HepG2 (cell line): ENCODE measurements around the gene METTL1. TPM values are rescaled to one million over a fixed set of nuclear protein-coding genes. Genes with fewer than 3 reads are reported as not detected.

Source experiments
- HNRNPL ChIP-seq: fragments of 200-400 bp; formaldehyde crosslinking; IDR thresholded peaks from 2 replicates; pipeline ENCODE4 v1.6.1; 2017; ENCODE audit warnings: mild to moderate bottlenecking, low read depth, low read length
- KDM1A ChIP-seq: IDR thresholded peaks from 2 replicates; pipeline ENCODE4 v1.6.1; 2016; ENCODE audit warnings: missing compliant biosample characterization
- POGZ ChIP-seq: sonication (generic); formaldehyde crosslinking; IDR thresholded peaks from 2 replicates; pipeline ENCODE4 v1.4.0; 2020; ENCODE audit warnings: mild to moderate bottlenecking, missing genetic modification reagents
- RNF2 ChIP-seq: fragments of 450-650 bp; conservative IDR thresholded peaks from 2 replicates; pipeline ENCODE4 v1.6.1; 2016; ENCODE audit warnings: low read depth
- SMAD3 ChIP-seq: sonication (generic); formaldehyde crosslinking; IDR thresholded peaks from 2 replicates; pipeline ENCODE4 v1.4.0; 2020; ENCODE audit warnings: missing genetic modification reagents
- ZEB1 ChIP-seq: IDR thresholded peaks from 2 replicates; pipeline ENCODE4 v1.6.1; 2012; ENCODE audit warnings: mild to moderate bottlenecking, low read depth, inconsistent platforms; ENCODE audit not compliant: insufficient replicate concordance
- ZNF207 ChIP-seq: fragments of 450-650 bp; IDR thresholded peaks from 2 replicates; pipeline ENCODE4 v1.6.1; 2016; ENCODE audit warnings: antibody characterized with exemption, borderline replicate concordance
- polyA plus RNA-seq, 8 experiments: library from polyadenylated mRNA; depleted of rRNA in 3 of 8; stranded (reverse) in 7 of 8; unstranded in 1 of 8; fragments of >200 nt; fragmentation: Illumina TruSeq in 4 of 8; extraction: Trizol in 4 of 8; gene quantifications; 2 replicates each; pipeline versions ENCODE4 v1.2.1 to v1.2.3, GENCODE V29; 2011 to 2016; ENCODE audit warnings: low read depth in 4 of 8, missing spikeins in 1 of 8, mixed read lengths in 1 of 8; ENCODE audit not compliant: insufficient read depth in 1 of 8
- total RNA-seq, 5 experiments: library from RNA; depleted of rRNA; stranded (reverse); fragments of >200 nt; fragmentation: Illumina TruSeq; extraction: Trizol; gene quantifications; 2 replicates each; pipeline ENCODE4 v1.2.3, GENCODE V29; 2016; ENCODE audit warnings: low read depth in 1 of 5
- TF ChIP-seq, protein P1 (sequence below): sonication (generic); formaldehyde crosslinking; IDR thresholded peaks from 2 replicates; pipeline ENCODE4 v1.4.0; 2020; ENCODE audit warnings: missing genetic modification reagents, borderline replicate concordance
- TF ChIP-seq, protein P2 (sequence below): sonication (generic); formaldehyde crosslinking; IDR thresholded peaks from one replicate; pipeline ENCODE4 v1.5.1; 2020; ENCODE audit warnings: mild to moderate bottlenecking, missing genetic modification reagents; ENCODE audit errors: not compliant biosample characterization
- TF ChIP-seq, protein P3 (sequence below), 2 experiments: IDR thresholded peaks; 2 replicates each; pipeline ENCODE4 v1.6.1; 2011 to 2012; ENCODE audit warnings: low read length in 2 of 2, borderline replicate concordance in 1 of 2, low read depth in 1 of 2, mild to moderate bottlenecking in 1 of 2, moderate library complexity in 1 of 2

Gene METTL1
- total and polyA plus RNA-seq, 2 of the 13 experiments (the other 11 are each of a cell fraction or from before 2014, with no cell fraction given), result 34.7 to 36.9 TPM

DNA sequence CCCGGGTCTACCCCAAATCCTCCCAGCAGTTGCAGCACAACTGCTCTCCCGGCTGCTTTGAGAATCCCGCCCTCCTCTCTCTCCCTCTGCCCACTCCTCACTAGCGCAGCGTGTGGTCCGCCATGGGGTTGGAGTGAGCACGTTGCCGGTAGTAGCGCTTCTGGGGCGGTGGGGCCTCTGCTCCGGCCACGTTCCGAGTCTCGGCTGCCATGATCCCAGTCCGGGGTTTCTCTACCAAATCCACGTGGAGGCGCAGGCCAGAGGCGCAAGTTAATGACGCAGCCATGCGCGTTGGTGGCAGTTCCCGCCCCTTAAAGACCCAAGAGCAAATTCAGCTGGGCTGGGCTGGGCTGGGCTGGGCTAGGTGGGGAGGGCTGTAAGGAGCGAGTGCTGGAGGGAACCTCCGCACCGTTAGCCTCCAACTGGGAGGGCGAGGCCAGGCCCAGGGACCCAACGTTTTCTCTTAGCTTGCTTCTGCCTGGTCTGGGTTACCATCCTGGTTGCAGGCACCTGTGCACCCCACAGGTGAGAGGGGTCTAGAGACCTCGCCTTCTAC lies at the start of gene METTL1 (continued):
- TF ChIP-seq, protein P1, sequence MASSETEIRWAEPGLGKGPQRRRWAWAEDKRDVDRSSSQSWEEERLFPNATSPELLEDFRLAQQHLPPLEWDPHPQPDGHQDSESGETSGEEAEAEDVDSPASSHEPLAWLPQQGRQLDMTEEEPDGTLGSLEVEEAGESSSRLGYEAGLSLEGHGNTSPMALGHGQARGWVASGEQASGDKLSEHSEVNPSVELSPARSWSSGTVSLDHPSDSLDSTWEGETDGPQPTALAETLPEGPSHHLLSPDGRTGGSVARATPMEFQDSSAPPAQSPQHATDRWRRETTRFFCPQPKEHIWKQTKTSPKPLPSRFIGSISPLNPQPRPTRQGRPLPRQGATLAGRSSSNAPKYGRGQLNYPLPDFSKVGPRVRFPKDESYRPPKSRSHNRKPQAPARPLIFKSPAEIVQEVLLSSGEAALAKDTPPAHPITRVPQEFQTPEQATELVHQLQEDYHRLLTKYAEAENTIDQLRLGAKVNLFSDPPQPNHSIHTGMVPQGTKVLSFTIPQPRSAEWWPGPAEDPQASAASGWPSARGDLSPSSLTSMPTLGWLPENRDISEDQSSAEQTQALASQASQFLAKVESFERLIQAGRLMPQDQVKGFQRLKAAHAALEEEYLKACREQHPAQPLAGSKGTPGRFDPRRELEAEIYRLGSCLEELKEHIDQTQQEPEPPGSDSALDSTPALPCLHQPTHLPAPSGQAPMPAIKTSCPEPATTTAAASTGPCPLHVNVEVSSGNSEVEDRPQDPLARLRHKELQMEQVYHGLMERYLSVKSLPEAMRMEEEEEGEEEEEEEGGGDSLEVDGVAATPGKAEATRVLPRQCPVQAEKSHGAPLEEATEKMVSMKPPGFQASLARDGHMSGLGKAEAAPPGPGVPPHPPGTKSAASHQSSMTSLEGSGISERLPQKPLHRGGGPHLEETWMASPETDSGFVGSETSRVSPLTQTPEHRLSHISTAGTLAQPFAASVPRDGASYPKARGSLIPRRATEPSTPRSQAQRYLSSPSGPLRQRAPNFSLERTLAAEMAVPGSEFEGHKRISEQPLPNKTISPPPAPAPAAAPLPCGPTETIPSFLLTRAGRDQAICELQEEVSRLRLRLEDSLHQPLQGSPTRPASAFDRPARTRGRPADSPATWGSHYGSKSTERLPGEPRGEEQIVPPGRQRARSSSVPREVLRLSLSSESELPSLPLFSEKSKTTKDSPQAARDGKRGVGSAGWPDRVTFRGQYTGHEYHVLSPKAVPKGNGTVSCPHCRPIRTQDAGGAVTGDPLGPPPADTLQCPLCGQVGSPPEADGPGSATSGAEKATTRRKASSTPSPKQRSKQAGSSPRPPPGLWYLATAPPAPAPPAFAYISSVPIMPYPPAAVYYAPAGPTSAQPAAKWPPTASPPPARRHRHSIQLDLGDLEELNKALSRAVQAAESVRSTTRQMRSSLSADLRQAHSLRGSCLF, result no peak
- TF ChIP-seq ZNF207 (no peak), RNF2 (0 out of 2 replicates have a peak, but pooled peaks have one; percentile 62), KDM1A (CRISPR knock-in tag) (no peak), POGZ (peak; percentile 89), HNRNPL (0 out of 2 replicates have a peak, but pooled peaks have one; percentile 77), SMAD3 (CRISPR knock-in tag) (peak; percentile 93), ZEB1 (peak; percentile 13)
- TF ChIP-seq, protein P2, sequence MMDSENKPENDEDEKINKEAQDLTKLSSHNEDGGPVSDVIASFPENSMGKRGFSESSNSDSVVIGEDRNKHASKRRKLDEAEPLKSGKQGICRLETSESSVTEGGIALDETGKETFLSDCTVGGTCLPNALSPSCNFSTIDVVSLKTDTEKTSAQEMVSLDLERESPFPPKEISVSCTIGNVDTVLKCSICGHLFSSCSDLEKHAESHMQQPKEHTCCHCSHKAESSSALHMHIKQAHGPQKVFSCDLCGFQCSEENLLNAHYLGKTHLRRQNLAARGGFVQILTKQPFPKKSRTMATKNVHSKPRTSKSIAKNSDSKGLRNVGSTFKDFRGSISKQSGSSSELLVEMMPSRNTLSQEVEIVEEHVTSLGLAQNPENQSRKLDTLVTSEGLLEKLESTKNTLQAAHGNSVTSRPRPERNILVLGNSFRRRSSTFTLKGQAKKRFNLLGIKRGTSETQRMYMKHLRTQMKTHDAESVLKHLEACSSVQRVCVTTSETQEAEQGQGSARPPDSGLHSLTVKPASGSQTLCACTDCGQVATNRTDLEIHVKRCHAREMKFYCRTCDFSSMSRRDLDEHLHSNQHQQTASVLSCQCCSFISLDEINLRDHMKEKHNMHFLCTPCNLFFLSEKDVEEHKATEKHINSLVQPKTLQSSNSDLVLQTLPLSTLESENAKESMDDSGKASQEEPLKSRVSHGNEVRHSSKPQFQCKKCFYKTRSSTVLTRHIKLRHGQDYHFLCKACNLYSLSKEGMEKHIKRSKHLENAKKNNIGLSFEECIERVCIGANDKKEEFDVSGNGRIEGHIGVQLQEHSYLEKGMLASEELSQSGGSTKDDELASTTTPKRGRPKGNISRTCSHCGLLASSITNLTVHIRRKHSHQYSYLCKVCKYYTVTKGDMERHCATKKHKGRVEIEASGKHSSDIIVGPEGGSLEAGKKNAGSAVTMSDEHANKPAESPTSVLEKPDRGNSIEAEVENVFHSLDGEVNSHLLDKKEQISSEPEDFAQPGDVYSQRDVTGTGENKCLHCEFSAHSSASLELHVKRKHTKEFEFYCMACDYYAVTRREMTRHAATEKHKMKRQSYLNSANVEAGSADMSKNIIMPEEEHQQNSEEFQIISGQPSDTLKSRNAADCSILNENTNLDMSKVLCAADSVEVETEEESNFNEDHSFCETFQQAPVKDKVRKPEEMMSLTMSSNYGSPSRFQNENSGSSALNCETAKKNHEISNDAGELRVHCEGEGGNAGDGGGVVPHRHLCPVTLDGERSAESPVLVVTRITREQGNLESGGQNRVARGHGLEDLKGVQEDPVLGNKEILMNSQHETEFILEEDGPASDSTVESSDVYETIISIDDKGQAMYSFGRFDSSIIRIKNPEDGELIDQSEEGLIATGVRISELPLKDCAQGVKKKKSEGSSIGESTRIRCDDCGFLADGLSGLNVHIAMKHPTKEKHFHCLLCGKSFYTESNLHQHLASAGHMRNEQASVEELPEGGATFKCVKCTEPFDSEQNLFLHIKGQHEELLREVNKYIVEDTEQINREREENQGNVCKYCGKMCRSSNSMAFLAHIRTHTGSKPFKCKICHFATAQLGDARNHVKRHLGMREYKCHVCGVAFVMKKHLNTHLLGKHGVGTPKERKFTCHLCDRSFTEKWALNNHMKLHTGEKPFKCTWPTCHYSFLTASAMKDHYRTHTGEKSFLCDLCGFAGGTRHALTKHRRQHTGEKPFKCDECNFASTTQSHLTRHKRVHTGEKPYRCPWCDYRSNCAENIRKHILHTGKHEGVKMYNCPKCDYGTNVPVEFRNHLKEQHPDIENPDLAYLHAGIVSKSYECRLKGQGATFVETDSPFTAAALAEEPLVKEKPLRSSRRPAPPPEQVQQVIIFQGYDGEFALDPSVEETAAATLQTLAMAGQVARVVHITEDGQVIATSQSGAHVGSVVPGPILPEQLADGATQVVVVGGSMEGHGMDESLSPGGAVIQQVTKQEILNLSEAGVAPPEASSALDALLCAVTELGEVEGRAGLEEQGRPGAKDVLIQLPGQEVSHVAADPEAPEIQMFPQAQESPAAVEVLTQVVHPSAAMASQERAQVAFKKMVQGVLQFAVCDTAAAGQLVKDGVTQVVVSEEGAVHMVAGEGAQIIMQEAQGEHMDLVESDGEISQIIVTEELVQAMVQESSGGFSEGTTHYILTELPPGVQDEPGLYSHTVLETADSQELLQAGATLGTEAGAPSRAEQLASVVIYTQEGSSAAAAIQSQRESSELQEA, result peak; percentile 79
- TF ChIP-seq, protein P3, sequence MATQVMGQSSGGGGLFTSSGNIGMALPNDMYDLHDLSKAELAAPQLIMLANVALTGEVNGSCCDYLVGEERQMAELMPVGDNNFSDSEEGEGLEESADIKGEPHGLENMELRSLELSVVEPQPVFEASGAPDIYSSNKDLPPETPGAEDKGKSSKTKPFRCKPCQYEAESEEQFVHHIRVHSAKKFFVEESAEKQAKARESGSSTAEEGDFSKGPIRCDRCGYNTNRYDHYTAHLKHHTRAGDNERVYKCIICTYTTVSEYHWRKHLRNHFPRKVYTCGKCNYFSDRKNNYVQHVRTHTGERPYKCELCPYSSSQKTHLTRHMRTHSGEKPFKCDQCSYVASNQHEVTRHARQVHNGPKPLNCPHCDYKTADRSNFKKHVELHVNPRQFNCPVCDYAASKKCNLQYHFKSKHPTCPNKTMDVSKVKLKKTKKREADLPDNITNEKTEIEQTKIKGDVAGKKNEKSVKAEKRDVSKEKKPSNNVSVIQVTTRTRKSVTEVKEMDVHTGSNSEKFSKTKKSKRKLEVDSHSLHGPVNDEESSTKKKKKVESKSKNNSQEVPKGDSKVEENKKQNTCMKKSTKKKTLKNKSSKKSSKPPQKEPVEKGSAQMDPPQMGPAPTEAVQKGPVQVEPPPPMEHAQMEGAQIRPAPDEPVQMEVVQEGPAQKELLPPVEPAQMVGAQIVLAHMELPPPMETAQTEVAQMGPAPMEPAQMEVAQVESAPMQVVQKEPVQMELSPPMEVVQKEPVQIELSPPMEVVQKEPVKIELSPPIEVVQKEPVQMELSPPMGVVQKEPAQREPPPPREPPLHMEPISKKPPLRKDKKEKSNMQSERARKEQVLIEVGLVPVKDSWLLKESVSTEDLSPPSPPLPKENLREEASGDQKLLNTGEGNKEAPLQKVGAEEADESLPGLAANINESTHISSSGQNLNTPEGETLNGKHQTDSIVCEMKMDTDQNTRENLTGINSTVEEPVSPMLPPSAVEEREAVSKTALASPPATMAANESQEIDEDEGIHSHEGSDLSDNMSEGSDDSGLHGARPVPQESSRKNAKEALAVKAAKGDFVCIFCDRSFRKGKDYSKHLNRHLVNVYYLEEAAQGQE (IDR thresholded peaks at IDR 0.05; ENCODE audit: borderline replicate concordance in 1 of 2, low read depth in 1 of 2, low read length in 2 of 2), result peak in 1 of 2 experiments; percentile 76; a peak in 1 of 4 replicates
